H1 (cell line): ENCODE measurements around the gene SLC39A8. TPM values are rescaled to one million over a fixed set of nuclear protein-coding genes. Genes with fewer than 3 reads are reported as not detected.

Experiments
- BCL11A ChIP-seq, 2 experiments: IDR thresholded peaks; one replicate each; pipeline ENCODE4 v1.6.1; 2011; ENCODE audit warnings: low read depth in 2 of 2, low read length in 2 of 2, mild to moderate bottlenecking in 2 of 2
- CBX8 ChIP-seq: fragments of 300-800, 300-1000 bp; sonication (generic); IDR thresholded peaks from 2 replicates; pipeline ENCODE4 v1.7.1; 2016; ENCODE audit warnings: low read depth, low read length, borderline replicate concordance
- CREB1 ChIP-seq: IDR thresholded peaks from 2 replicates; pipeline ENCODE4 v1.6.1; 2012; ENCODE audit warnings: inconsistent platforms
- NRF1 ChIP-seq: IDR thresholded peaks from 2 replicates; pipeline ENCODE4 v1.6.1; 2011; ENCODE audit warnings: mild to moderate bottlenecking, low read depth, low read length, improper control_type of control experiment
- RAD21 ChIP-seq, 2 experiments: IDR thresholded peaks in 1 of 2; conservative IDR thresholded peaks in 1 of 2; 2 replicates each; pipeline ENCODE4 v1.6.1; 2011; ENCODE audit warnings: low read depth in 2 of 2, low read length in 2 of 2, improper control_type of control experiment in 1 of 2, inconsistent platforms in 1 of 2, mild to moderate bottlenecking in 1 of 2, moderate library complexity in 1 of 2
- RNF2 ChIP-seq: fragments of 200-900, 300-1000 bp; sonication (generic); IDR thresholded peaks from 2 replicates; pipeline ENCODE4 v1.7.1; 2016; ENCODE audit warnings: borderline replicate concordance, low read depth, mild to moderate bottlenecking, antibody characterized with exemption, low read length; ENCODE audit not compliant: poor library complexity, severe bottlenecking; ENCODE audit errors: missing control alignments
- SIN3A ChIP-seq, 2 experiments: IDR thresholded peaks in 1 of 2; conservative IDR thresholded peaks in 1 of 2; 2 replicates each; pipeline ENCODE4 v1.6.1; 2011 to 2012; ENCODE audit warnings: low read length in 2 of 2, improper control_type of control experiment in 1 of 2, low read depth in 1 of 2, mild to moderate bottlenecking in 1 of 2
- SP2 ChIP-seq: IDR thresholded peaks from 2 replicates; pipeline ENCODE4 v1.6.1; 2012; ENCODE audit warnings: mild to moderate bottlenecking, low read length, inconsistent platforms
- TCF12 ChIP-seq: IDR thresholded peaks from 2 replicates; pipeline ENCODE4 v1.6.1; 2011; ENCODE audit warnings: low read depth, mild to moderate bottlenecking, low read length
- ZNF274 ChIP-seq: IDR thresholded peaks from 2 replicates; pipeline ENCODE4 v1.7.0; 2012; ENCODE audit warnings: low read length, borderline replicate concordance; ENCODE audit errors: extremely low read depth
- polyA plus RNA-seq, 7 experiments: library from polyadenylated mRNA; depleted of rRNA in 3 of 7; stranded (reverse) in 5 of 7; unstranded in 2 of 7; fragments of >200 nt in 5 of 7; fragments of 200-250 nt in 2 of 7; gene quantifications; 1 replicate in 5 of 7; 2 replicates in 1 of 7; 4 replicates in 1 of 7; pipeline versions ENCODE4 v1.2.1 to v1.2.3, GENCODE V29; 2011 to 2013; ENCODE audit warnings: missing spikeins in 2 of 7, mixed read lengths in 2 of 7
- total RNA-seq: library from RNA; stranded (reverse); fragmentation: NEBNext Ultra II Directional; extraction: Animal tissue kit (Norgen Biotek cat#: 25700); gene quantifications from 2 replicates; pipeline ENCODE4 v1.2.1, GENCODE V29; 2021
- TF ChIP-seq, protein P1 (sequence below): fragments of 300-600 bp; sonication (generic); IDR thresholded peaks from 2 replicates; pipeline ENCODE4 v1.7.1; 2012; ENCODE audit warnings: low read length, moderate library complexity, mild to moderate bottlenecking, inconsistent platforms; ENCODE audit not compliant: insufficient replicate concordance

Gene SLC39A8
- total and polyA plus RNA-seq, 2 of the 8 experiments (the other 6 are each of a cell fraction or from before 2014, with no cell fraction given): 6.4 to 38.7 TPM

DNA sequence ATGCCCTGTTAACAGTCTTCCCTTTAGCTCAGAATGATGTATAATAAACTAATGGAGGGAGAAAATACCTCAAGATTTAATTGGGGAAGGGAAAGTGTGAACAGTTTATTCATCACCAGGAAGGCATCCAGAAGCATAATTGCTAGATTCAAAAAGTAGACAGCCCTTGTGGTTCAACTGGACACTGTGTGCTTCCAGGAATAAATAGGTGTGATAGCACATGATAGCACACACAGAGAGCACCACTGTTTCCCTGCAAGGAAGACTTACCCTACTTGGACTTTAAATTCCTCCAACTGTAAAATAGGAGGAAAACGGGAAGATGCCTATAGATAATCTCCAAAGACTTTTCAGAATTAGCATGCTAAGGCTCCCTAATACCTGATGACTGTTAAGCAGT, 27.8 kb downstream of the SLC39A8 start (continued):
- TF ChIP-seq, protein P1, sequence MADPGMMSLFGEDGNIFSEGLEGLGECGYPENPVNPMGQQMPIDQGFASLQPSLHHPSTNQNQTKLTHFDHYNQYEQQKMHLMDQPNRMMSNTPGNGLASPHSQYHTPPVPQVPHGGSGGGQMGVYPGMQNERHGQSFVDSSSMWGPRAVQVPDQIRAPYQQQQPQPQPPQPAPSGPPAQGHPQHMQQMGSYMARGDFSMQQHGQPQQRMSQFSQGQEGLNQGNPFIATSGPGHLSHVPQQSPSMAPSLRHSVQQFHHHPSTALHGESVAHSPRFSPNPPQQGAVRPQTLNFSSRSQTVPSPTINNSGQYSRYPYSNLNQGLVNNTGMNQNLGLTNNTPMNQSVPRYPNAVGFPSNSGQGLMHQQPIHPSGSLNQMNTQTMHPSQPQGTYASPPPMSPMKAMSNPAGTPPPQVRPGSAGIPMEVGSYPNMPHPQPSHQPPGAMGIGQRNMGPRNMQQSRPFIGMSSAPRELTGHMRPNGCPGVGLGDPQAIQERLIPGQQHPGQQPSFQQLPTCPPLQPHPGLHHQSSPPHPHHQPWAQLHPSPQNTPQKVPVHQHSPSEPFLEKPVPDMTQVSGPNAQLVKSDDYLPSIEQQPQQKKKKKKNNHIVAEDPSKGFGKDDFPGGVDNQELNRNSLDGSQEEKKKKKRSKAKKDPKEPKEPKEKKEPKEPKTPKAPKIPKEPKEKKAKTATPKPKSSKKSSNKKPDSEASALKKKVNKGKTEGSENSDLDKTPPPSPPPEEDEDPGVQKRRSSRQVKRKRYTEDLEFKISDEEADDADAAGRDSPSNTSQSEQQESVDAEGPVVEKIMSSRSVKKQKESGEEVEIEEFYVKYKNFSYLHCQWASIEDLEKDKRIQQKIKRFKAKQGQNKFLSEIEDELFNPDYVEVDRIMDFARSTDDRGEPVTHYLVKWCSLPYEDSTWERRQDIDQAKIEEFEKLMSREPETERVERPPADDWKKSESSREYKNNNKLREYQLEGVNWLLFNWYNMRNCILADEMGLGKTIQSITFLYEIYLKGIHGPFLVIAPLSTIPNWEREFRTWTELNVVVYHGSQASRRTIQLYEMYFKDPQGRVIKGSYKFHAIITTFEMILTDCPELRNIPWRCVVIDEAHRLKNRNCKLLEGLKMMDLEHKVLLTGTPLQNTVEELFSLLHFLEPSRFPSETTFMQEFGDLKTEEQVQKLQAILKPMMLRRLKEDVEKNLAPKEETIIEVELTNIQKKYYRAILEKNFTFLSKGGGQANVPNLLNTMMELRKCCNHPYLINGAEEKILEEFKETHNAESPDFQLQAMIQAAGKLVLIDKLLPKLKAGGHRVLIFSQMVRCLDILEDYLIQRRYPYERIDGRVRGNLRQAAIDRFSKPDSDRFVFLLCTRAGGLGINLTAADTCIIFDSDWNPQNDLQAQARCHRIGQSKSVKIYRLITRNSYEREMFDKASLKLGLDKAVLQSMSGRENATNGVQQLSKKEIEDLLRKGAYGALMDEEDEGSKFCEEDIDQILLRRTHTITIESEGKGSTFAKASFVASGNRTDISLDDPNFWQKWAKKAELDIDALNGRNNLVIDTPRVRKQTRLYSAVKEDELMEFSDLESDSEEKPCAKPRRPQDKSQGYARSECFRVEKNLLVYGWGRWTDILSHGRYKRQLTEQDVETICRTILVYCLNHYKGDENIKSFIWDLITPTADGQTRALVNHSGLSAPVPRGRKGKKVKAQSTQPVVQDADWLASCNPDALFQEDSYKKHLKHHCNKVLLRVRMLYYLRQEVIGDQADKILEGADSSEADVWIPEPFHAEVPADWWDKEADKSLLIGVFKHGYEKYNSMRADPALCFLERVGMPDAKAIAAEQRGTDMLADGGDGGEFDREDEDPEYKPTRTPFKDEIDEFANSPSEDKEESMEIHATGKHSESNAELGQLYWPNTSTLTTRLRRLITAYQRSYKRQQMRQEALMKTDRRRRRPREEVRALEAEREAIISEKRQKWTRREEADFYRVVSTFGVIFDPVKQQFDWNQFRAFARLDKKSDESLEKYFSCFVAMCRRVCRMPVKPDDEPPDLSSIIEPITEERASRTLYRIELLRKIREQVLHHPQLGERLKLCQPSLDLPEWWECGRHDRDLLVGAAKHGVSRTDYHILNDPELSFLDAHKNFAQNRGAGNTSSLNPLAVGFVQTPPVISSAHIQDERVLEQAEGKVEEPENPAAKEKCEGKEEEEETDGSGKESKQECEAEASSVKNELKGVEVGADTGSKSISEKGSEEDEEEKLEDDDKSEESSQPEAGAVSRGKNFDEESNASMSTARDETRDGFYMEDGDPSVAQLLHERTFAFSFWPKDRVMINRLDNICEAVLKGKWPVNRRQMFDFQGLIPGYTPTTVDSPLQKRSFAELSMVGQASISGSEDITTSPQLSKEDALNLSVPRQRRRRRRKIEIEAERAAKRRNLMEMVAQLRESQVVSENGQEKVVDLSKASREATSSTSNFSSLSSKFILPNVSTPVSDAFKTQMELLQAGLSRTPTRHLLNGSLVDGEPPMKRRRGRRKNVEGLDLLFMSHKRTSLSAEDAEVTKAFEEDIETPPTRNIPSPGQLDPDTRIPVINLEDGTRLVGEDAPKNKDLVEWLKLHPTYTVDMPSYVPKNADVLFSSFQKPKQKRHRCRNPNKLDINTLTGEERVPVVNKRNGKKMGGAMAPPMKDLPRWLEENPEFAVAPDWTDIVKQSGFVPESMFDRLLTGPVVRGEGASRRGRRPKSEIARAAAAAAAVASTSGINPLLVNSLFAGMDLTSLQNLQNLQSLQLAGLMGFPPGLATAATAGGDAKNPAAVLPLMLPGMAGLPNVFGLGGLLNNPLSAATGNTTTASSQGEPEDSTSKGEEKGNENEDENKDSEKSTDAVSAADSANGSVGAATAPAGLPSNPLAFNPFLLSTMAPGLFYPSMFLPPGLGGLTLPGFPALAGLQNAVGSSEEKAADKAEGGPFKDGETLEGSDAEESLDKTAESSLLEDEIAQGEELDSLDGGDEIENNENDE: no peak
- TF ChIP-seq RNF2 (no peak), SIN3A (conservative IDR thresholded peaks at IDR 0.05 in 1 of 2, IDR thresholded peaks at IDR 0.05 in 1 of 2; ENCODE audit: low read depth in 1 of 2, low read length in 2 of 2) (no peak), CREB1 (no peak), SP2 (no peak), ZNF274 (no peak), NRF1 (no peak), RAD21 (IDR thresholded peaks at IDR 0.05 in 1 of 2, conservative IDR thresholded peaks at IDR 0.05 in 1 of 2; ENCODE audit: low read depth in 2 of 2, low read length in 2 of 2) (no peak), TCF12 (no peak), CBX8 (no peak), BCL11A (IDR thresholded peaks at IDR 0.05; ENCODE audit: low read depth in 2 of 2, low read length in 2 of 2) (no peak)
